Tibial nerve (tissue), 4 donors: ENCODE measurements around the gene SNU13. TPM values are rescaled to one million over a fixed set of nuclear protein-coding genes. Genes with fewer than 3 reads are reported as not detected.

ENCODE experiments used
- DNase-seq, 2 donors: peaks; one replicate each; pipeline ENCODE4 v3.0.0-alpha.2; 2019; ENCODE audit warnings: low spot score in 2 of 2
- H3K27ac ChIP-seq, 4 donors: fragments of 200-600 bp; sonication (generic) in 3 of 4; one replicate each; pipeline ENCODE4 v1.5.1; 2017 to 2019; ENCODE audit warnings: mild to moderate bottlenecking in 1 of 4
- H3K27me3 ChIP-seq, 2 donors: fragments of 200-600 bp; sonication (generic) in 1 of 2; one replicate each; pipeline versions ENCODE4 v1.5.1 to v1.6.0; 2017 to 2019
- H3K36me3 ChIP-seq, 3 donors: fragments of 200-600 bp; sonication (generic); one replicate each; pipeline ENCODE4 v1.5.1; 2018 to 2019
- H3K4me1 ChIP-seq, 4 donors: fragments of 200-600 bp; sonication (generic) in 3 of 4; one replicate each; pipeline ENCODE4 v1.5.1; 2017 to 2019
- H3K4me3 ChIP-seq, 4 donors: fragments of 200-600 bp; sonication (generic) in 3 of 4; one replicate each; pipeline ENCODE4 v1.5.1; 2017 to 2019; ENCODE audit warnings: mild to moderate bottlenecking in 1 of 4, moderate library complexity in 1 of 4
- H3K9me3 ChIP-seq, 4 donors: fragments of 200-600 bp; sonication (generic) in 3 of 4; one replicate each; pipeline ENCODE4 v1.5.1; 2017 to 2019
- CTCF ChIP-seq, 5 experiments: fragments of 200-600 bp in 3 of 5; fragments of 450-650 bp in 2 of 5; sonication (generic) in 3 of 5; IDR thresholded peaks; one replicate each; pipeline ENCODE4 v1.5.1; 2016 to 2019; ENCODE audit warnings: antibody characterized with exemption in 5 of 5, mild to moderate bottlenecking in 3 of 5, moderate library complexity in 2 of 5
- EP300 ChIP-seq, 2 donors: sonication (generic); formaldehyde crosslinking; IDR thresholded peaks; one replicate each; pipeline ENCODE4 v1.6.1; 2017; ENCODE audit warnings: antibody characterized with exemption in 2 of 2, mild to moderate bottlenecking in 1 of 2
- POLR2A ChIP-seq, 2 donors: fragments of 450-650 bp; IDR thresholded peaks; one replicate each; pipeline ENCODE4 v1.6.1; 2017; ENCODE audit warnings: antibody characterized with exemption in 2 of 2, mild to moderate bottlenecking in 2 of 2, moderate library complexity in 2 of 2
- WGBS, 2 donors: methylation state at CpG; one replicate each; pipeline ENCODE4 v1.1.5; 2018; 5-methylcytosine and 5-hydroxymethylcytosine counted together
- total RNA-seq, 4 donors: library from RNA; depleted of rRNA; stranded (reverse); fragments of >200 nt; gene quantifications; one replicate each; pipeline ENCODE4 v1.1.0, GENCODE V29; 2016

SNU13 gene
- total RNA-seq, 4 donors from 2014 or later, result 66.3 to 104 (median 90.6) TPM

- no peak for TF ChIP-seq EP300 (IDR thresholded peaks at IDR 0.05)
- no peak for TF ChIP-seq CTCF (IDR thresholded peaks at IDR 0.05)
- no peak for TF ChIP-seq POLR2A (IDR thresholded peaks at IDR 0.05)
- Histone ChIP-seq H3K36me3 (peaks cover 7 to 98% (median 36%) of the 10 kb centered on the region in 3 donors), H3K27me3 (no peaks in the 10 kb centered on the region), H3K4me1 (no peaks in the 10 kb centered on the region), H3K4me3 (no peak overlapping the region), H3K27ac (no peak overlapping the region), H3K9me3 (no peaks in the 10 kb centered on the region)
- DNase-seq, result no peak
- 100% methylated on average over 1 of the region's 1 CpG for WGBS, 2 donors
Observed at GRCh38 chr22:41650229-41650628, 38.4 kb downstream of the SNU13 start.

- Histone ChIP-seq H3K9me3 (no peaks in the 10 kb centered on the region), H3K27me3 (no peaks in the 10 kb centered on the region), H3K36me3 (peaks cover 7 to 98% (median 27%) of the 10 kb centered on the region in 3 donors), H3K4me3 (no peak overlapping the region), H3K4me1 (no peaks in the 10 kb centered on the region), H3K27ac (no peak overlapping the region)
- 91 to 94% methylated on average over 1 of the region's 1 CpG for WGBS, 2 donors
- DNase-seq, result no peak
- TF ChIP-seq EP300 (IDR thresholded peaks at IDR 0.05), result no peak
- TF ChIP-seq CTCF (IDR thresholded peaks at IDR 0.05), result no peak
- no peak for TF ChIP-seq POLR2A (IDR thresholded peaks at IDR 0.05)
Observed at GRCh38 chr22:41648432-41648831, 40.2 kb downstream of the SNU13 start.

- peaks cover 7 to 98% (median 20%) of the 10 kb centered on the region in 3 donors for H3K36me3 ChIP-seq
Observed at GRCh38 chr22:41647771-41648170, 40.9 kb downstream of the SNU13 start.

GRCh38 chr22:41642331-41643110, 46.1 kb downstream of the SNU13 start:
- Histone ChIP-seq H3K4me1 (no peaks in the 10 kb centered on the region), H3K4me3 (no peak overlapping the region), H3K9me3 (no peaks in the 10 kb centered on the region), H3K27ac (no peak overlapping the region), H3K27me3 (no peaks in the 10 kb centered on the region), H3K36me3 (peaks cover 5 to 100% (median 25%) of the 10 kb centered on the region in 3 donors)
- TF ChIP-seq POLR2A (IDR thresholded peaks at IDR 0.05) (no peak), CTCF (IDR thresholded peaks at IDR 0.05) (no peak), EP300 (IDR thresholded peaks at IDR 0.05) (no peak)
- no peak for DNase-seq
- 94 to 97% methylated on average over 6 of the region's 6 CpGs for WGBS, 2 donors

More at GRCh38 chr22:41647771-41648170, 40.9 kb downstream of the SNU13 start:
- no peak for DNase-seq
- H3K27ac ChIP-seq, result no peak overlapping the region
- no peaks in the 10 kb centered on the region for H3K9me3 ChIP-seq
- no peaks in the 10 kb centered on the region for H3K4me1 ChIP-seq
- WGBS, 2 donors, result 77 to 83% methylated on average over 3 of the region's 3 CpGs
- TF ChIP-seq EP300 (IDR thresholded peaks at IDR 0.05) (no peak), CTCF (IDR thresholded peaks at IDR 0.05) (no peak), POLR2A (IDR thresholded peaks at IDR 0.05) (no peak)
- no peak overlapping the region for H3K4me3 ChIP-seq
- H3K27me3 ChIP-seq, result no peaks in the 10 kb centered on the region

- no peak for DNase-seq
Observed at GRCh38 chr22:41641854-41642253, 46.8 kb downstream of the SNU13 start.

More at GRCh38 chr22:41641854-41642253, 46.8 kb downstream of the SNU13 start:
- H3K27ac ChIP-seq, result no peak overlapping the region
- peaks cover 0 to 100% (median 19%) of the 10 kb centered on the region in 3 donors for H3K36me3 ChIP-seq
- WGBS, 2 donors, result 98% methylated on average over 7 of the region's 7 CpGs
- TF ChIP-seq POLR2A (IDR thresholded peaks at IDR 0.05), result no peak
- no peak overlapping the region for H3K4me3 ChIP-seq
- H3K27me3 ChIP-seq, result no peaks in the 10 kb centered on the region
- no peaks in the 10 kb centered on the region for H3K9me3 ChIP-seq
- H3K4me1 ChIP-seq, result no peaks in the 10 kb centered on the region
